Cardiac ventricle fibroblast (primary cell): Measurements from ENCODE around the gene MTCH2. TPM values are rescaled to one million over a fixed set of nuclear protein-coding genes. Genes with fewer than 3 reads are reported as not detected.

Experiments
- total RNA-seq: library from RNA; depleted of rRNA; stranded (reverse); fragments of >200 nt; gene quantifications from 2 replicates; pipeline ENCODE4 v1.2.3, GENCODE V29; 2015

The MTCH2 gene
- total RNA-seq: 42.5 and 75.3 TPM in 2 replicates

GRCh38 chr11:47642099-47642855, at the start of gene MTCH2:
TSS of gene MTCH2 (minus strand) at chr11:47642559. CDS start at chr11:47642465, 94 bp downstream.

GRCh38 chr11:47593934-47594855, 48.2 kb downstream of the MTCH2 start, which contains the start of gene C1QTNF4:
TSS of gene C1QTNF4 (minus strand) at chr11:47594411. CDS start at chr11:47590810, 3,601 bp downstream.

GRCh38 chr11:47586098-47586855, 56.1 kb downstream of the MTCH2 start, which contains the start of gene FAM180B:
TSS of gene FAM180B (plus strand) at chr11:47586678. CDS start at chr11:47586769, 91 bp downstream.

GRCh38 chr11:47578524-47579494, 63.5 kb downstream of the MTCH2 start, which contains the start of the genes KBTBD4 and NDUFS3:
TSS of gene KBTBD4 (minus strand) at chr11:47578970. CDS start at chr11:47578951, 19 bp downstream.
TSS of gene NDUFS3 (plus strand) at chr11:47579074. CDS start at chr11:47579092, 18 bp downstream.

Other genes with a start within 250 kb of the MTCH2 start
- gene SLC39A13, start 234.0 kb downstream of the MTCH2 start, total RNA-seq: 104 and 110 TPM in 2 replicates
- 89.3 and 101 TPM in 2 replicates for gene PSMC3, start 216.1 kb downstream of the MTCH2 start, total RNA-seq
- gene RAPSN, start 193.4 kb downstream of the MTCH2 start, total RNA-seq: not detected in 2 replicates
- gene CELF1, start 89.4 kb downstream of the MTCH2 start, total RNA-seq: 37.8 and 47.6 TPM in 2 replicates
- 108 and 112 TPM in 2 replicates for gene PTPMT1, start 77.0 kb downstream of the MTCH2 start, total RNA-seq
- 12.9 and 21.9 TPM in 2 replicates for gene KBTBD4, start 63.6 kb downstream of the MTCH2 start, total RNA-seq
- gene NDUFS3, start 63.5 kb downstream of the MTCH2 start, total RNA-seq: 66.5 and 67.1 TPM in 2 replicates
- not detected in 2 replicates for gene FAM180B, start 55.9 kb downstream of the MTCH2 start, total RNA-seq
- 0.20 and 1.6 TPM in 2 replicates for gene C1QTNF4, start 48.1 kb downstream of the MTCH2 start, total RNA-seq
- 0.05 TPM in 1 of 2 replicates, not detected in the other for gene AGBL2, start 72.8 kb upstream of the MTCH2 start, total RNA-seq
- gene FNBP4, start 124.8 kb upstream of the MTCH2 start, total RNA-seq: 34.3 and 44.8 TPM in 2 replicates
- gene NUP160, start 205.8 kb upstream of the MTCH2 start, total RNA-seq: 18.2 and 18.9 TPM in 2 replicates